Fibroblast of lung (primary cell): ENCODE measurements around the gene WNT5B.

Source experiments
- CTCF ChIP-seq, 2 donors: IDR thresholded peaks in 1 of 2; conservative IDR thresholded peaks in 1 of 2; 1 replicate in 1 of 2; 2 replicates in 1 of 2; pipeline ENCODE4 v1.5.1; 2011 to 2012; ENCODE audit warnings: low read length in 2 of 2, control low read depth in 1 of 2, inconsistent platforms in 1 of 2, low read depth in 1 of 2, mild to moderate bottlenecking in 1 of 2
- EZH2 ChIP-seq: IDR thresholded peaks from 2 replicates; pipeline ENCODE4 v1.5.1; 2012; ENCODE audit warnings: low read length, control low read depth, mild to moderate bottlenecking; ENCODE audit errors: missing control alignments

GRCh38 chr12:1606021-1606622, 22.9 kb upstream of the WNT5B start:
- no peak for TF ChIP-seq EZH2
- no peak for TF ChIP-seq CTCF (conservative IDR thresholded peaks at IDR 0.05 in 1 of 2, IDR thresholded peaks at IDR 0.05 in 1 of 2; ENCODE audit: low read depth in 1 of 2, low read length in 2 of 2)
